ENCODE results near the gene MTMR12. TPM values are rescaled to one million over a fixed set of nuclear protein-coding genes. Genes with fewer than 3 reads are reported as not detected.

Gene MTMR12
- total RNA-seq, 1 experiment from 2014 or later: 44.5 TPM

- no TSS peak for BruUV-seq (replicated peaks)
Observed at GRCh38 chr5:32302835-32303754, 9.6 kb downstream of the MTMR12 start.

DNA sequence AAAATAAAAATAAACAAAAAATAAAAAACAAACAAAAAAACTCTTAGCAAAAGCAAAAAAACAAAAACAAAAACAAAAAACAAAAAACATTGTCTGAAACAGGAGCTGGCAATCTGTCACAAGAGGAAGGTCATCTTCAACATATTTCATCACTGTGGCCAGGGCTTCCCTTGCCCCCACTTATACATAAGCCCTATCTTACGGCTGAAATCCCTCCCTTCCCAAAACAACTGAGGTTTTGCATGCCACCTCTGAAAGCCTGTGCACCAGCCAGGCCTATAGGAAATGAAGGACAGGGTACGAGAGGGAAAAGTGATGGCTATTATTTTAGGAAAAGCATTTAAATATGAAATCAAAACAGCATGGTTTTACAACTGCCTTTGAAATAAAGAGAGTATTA, 10.8 kb downstream of the MTMR12 start:
- Histone ChIP-seq H3F3A (ENCODE audit: insufficient read depth, low read depth) (no peaks in the 10 kb centered on the region), H4K20me1 (ENCODE audit: insufficient read depth) (peaks cover 3% of the 10 kb centered on the region; the same call in 1 of the 2 replicates), H3K36me3 (ENCODE audit: low read depth) (no peaks in the 10 kb centered on the region), H3K27ac (no peak overlapping the region), H3K4me1 (replicated peaks; ENCODE audit: insufficient read depth) (no peaks in the 10 kb centered on the region), H3K79me2 (ENCODE audit: low read depth) (no peaks in the 10 kb centered on the region), H2AFZ (no peak overlapping the region), H3K9me3 (ENCODE audit: insufficient read depth, low read depth) (no peaks in the 10 kb centered on the region), H3K9me2 (ENCODE audit: insufficient read depth) (no peaks in the 10 kb centered on the region), H3K4me2 (no peak overlapping the region), H3K27me3 (ENCODE audit: insufficient read depth, low read depth) (no peaks in the 10 kb centered on the region), H3K4me3 (no peak overlapping the region)
- intact Hi-C loops (cut with micrococcal nuclease; ENCODE audit: unreplicated experiment): no loop called here
- POLR2A ChIA-PET (ENCODE audit: unreplicated experiment): interaction anchor here (0.7 kb wide), 1 partner anchor 141 kb away, joined by 3 read pairs; no protein-coding TSS in a partner anchor
- no peak for TF ChIP-seq EZH2 (IDR thresholded peaks at IDR 0.05; ENCODE audit: low read depth)
- TF ChIP-seq, protein P1, sequence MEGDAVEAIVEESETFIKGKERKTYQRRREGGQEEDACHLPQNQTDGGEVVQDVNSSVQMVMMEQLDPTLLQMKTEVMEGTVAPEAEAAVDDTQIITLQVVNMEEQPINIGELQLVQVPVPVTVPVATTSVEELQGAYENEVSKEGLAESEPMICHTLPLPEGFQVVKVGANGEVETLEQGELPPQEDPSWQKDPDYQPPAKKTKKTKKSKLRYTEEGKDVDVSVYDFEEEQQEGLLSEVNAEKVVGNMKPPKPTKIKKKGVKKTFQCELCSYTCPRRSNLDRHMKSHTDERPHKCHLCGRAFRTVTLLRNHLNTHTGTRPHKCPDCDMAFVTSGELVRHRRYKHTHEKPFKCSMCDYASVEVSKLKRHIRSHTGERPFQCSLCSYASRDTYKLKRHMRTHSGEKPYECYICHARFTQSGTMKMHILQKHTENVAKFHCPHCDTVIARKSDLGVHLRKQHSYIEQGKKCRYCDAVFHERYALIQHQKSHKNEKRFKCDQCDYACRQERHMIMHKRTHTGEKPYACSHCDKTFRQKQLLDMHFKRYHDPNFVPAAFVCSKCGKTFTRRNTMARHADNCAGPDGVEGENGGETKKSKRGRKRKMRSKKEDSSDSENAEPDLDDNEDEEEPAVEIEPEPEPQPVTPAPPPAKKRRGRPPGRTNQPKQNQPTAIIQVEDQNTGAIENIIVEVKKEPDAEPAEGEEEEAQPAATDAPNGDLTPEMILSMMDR (conservative IDR thresholded peaks at IDR 0.05): no peak
- no peak for DNase-seq
- no TSS peak for BruUV-seq (replicated peaks)
- CTCF ChIA-PET: no interaction called here

More at GRCh38 chr5:32302835-32303754, 9.6 kb downstream of the MTMR12 start:
- no peak overlapping the region for H3K27ac ChIP-seq
- H4K20me1 ChIP-seq (ENCODE audit: insufficient read depth): peaks cover 3% of the 10 kb centered on the region; the same call in 1 of the 2 replicates
- no peak overlapping the region for H3K4me3 ChIP-seq
- CTCF ChIA-PET: no interaction called here
- no peaks in the 10 kb centered on the region for H3K27me3 ChIP-seq (ENCODE audit: insufficient read depth, low read depth)
- peaks cover 10% of the 10 kb centered on the region; the same call in 1 of the 2 replicates for H3K79me2 ChIP-seq (ENCODE audit: low read depth)
- no peak overlapping the region for H3K4me2 ChIP-seq
- TF ChIP-seq EZH2 (IDR thresholded peaks at IDR 0.05; ENCODE audit: low read depth): no peak
- no peaks in the 10 kb centered on the region for H3K4me1 ChIP-seq (replicated peaks; ENCODE audit: insufficient read depth)
- POLR2A ChIA-PET (ENCODE audit: unreplicated experiment): no interaction called here
- H3K36me3 ChIP-seq (ENCODE audit: low read depth): no peaks in the 10 kb centered on the region
- H3F3A ChIP-seq (ENCODE audit: insufficient read depth, low read depth): no peaks in the 10 kb centered on the region
- intact Hi-C loops (cut with micrococcal nuclease; ENCODE audit: unreplicated experiment): no loop called here
- H3K9me2 ChIP-seq (ENCODE audit: insufficient read depth): no peaks in the 10 kb centered on the region
- no peaks in the 10 kb centered on the region for H3K9me3 ChIP-seq (ENCODE audit: insufficient read depth, low read depth)
- H2AFZ ChIP-seq: no peak overlapping the region
- peak in 1 of 2 experiments; percentile 48 for DNase-seq

- POLR2A ChIA-PET (ENCODE audit: unreplicated experiment): no interaction called here
Observed at GRCh38 chr5:32299059-32299677, 13.6 kb downstream of the MTMR12 start.

More at GRCh38 chr5:32299059-32299677, 13.6 kb downstream of the MTMR12 start:
- Histone ChIP-seq H3F3A (ENCODE audit: insufficient read depth, low read depth) (no peaks in the 10 kb centered on the region), H3K4me2 (no peak overlapping the region), H3K27me3 (ENCODE audit: insufficient read depth, low read depth) (no peaks in the 10 kb centered on the region), H3K36me3 (ENCODE audit: low read depth) (no peaks in the 10 kb centered on the region), H2AFZ (no peak overlapping the region), H3K4me3 (no peak overlapping the region), H3K79me2 (ENCODE audit: low read depth) (no peaks in the 10 kb centered on the region), H3K9me3 (ENCODE audit: insufficient read depth, low read depth) (no peaks in the 10 kb centered on the region), H4K20me1 (ENCODE audit: insufficient read depth) (peaks cover 3% of the 10 kb centered on the region; the same call in 1 of the 2 replicates), H3K4me1 (replicated peaks; ENCODE audit: insufficient read depth) (no peaks in the 10 kb centered on the region), H3K27ac (no peak overlapping the region), H3K9me2 (ENCODE audit: insufficient read depth) (no peaks in the 10 kb centered on the region)
- TF ChIP-seq EZH2 (IDR thresholded peaks at IDR 0.05; ENCODE audit: low read depth): no peak
- TF ChIP-seq, protein P1 (conservative IDR thresholded peaks at IDR 0.05): no peak
- CTCF ChIA-PET: no interaction called here
- no TSS peak for BruUV-seq (replicated peaks)
- intact Hi-C loops (cut with micrococcal nuclease; ENCODE audit: unreplicated experiment): no loop called here
- DNase-seq: peak in 1 of 2 experiments; percentile 20
